ENCODE measurements around the gene MICALL2.

The MICALL2 gene

DNA sequence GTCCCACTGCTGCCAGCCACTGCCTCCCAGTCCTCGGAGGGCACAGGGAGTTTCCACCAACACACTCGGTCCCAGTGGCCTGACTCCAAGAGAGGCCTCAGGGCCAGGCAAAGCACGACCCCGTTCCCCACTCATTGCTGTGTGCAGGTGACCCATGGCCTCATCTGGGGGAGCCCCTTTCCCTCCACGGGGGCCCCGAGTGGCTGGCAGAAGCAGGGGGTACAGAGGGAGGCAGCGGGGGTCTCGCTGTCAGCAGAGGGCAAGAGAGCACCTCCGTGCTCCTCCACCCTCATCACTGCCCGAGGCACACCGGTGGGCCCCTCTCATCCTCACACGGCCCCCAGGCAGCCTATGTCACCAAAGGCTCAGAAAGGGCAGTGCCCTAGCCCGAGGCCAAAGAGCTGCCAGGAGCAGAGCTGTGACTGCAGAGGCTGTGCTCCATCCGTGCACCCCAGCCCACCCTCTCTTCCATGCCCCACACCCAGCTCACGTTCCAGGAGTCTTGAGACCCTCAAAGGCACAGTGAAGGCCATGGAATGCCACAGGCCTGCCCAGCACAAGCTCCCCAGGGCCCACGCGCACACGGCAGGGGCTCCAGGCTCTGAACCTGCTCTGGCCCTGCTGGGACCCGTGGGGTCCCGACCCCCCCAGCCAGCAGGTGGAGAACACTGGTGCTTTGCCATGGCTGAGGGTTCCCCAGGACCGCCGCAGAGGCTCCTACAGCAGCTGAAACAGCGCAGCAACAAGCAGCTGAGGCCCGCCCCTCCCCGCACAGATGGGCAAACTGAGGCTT lies 25.9 kb downstream of the MICALL2 start:
- DNase-seq (ENCODE audit: low read depth in 2 of 2) = no peak

DNA sequence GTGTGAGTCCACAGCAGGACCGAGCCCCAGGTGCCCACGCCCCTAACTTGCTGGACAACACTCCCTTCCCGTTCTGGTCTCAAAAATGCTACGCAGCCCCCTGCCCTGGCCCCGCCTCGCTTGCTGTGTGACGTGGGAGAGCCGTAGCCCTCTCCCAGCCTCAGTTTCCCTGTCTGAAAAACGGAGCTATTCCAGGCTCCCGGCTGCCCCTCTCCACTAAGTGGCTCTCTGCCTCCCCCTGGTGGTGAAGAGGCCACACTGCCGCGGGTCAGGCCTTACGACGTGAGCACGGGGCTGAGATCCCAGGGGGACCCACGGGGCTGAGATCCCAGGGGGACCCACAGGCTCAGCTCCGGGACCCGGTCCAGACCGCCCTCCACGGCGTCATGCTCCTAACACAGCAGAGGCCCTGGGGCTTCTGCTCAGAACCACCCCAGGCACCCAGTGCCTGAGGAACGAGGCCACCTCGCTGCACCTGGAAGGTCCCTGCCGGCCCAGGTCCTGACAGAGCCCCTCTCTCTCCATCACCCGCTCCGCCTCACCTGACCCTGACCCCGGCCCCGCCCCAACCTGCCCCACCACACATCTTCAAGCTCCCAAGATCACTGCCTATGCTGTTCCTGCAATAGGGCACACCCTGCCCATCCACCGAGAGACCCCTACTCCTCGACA lies 26.7 kb downstream of the MICALL2 start:
- DNase-seq (ENCODE audit: low read depth in 2 of 2) = peak; percentile 63 to 66

DNA sequence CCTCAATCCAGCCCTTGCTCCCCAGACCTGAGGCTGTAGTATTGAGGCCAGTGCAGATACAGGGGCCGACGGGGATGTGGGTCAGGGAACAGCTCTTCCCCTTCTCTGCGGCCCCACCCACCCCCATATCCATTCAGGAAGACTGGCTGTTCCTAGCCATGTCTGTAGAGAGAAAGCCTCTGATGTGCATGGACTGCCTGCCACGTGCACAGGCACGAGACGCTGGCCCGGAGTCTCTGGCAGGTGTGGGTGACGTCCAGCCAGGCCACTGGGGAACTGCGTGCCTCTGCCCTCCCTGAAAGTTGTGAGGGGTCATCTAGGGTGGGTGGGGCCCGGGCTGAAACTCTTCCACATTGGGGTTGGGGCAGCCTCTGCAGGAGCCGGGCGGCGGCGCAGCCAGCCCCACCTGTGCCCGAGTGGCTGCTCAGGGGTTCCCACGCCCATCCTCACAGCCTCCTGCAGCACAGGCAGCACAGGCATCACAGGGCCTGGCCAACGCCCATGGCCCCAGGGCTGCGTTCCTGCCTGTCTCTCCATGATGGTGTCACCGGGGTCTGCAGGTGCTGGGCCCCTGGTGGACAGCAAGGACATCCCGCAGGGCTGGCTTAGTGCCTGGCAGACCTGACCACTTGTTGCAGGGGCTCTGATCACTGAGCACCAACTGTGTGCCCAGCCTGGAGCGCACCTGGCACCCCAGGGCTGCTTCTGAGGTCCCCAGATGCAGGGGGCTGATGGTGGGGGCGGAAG lies 27.5 kb downstream of the MICALL2 start:
- DNase-seq (ENCODE audit: low read depth in 2 of 2) = no peak

DNA sequence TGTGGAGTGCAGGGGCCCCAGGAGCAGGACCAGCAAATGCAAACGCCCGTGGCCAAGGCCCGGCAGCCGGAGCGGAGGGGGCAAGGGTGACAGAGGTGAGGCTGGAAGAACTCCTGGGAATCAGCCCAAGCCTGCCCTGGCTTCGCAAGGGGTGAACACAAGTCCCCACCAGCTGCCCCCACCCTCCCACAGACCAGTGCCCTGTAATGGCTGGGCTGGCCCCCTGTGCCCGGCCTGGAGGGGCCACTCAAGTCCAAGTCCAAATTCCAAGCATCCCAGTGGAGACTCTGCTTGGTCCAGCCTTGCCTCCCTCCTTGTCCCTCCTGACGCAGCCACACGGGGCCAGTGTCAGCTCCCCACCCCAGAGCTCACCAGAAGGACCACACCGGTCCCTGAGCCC lies 28.0 kb downstream of the MICALL2 start:
- DNase-seq (ENCODE audit: low read depth in 2 of 2) = no peak

DNA sequence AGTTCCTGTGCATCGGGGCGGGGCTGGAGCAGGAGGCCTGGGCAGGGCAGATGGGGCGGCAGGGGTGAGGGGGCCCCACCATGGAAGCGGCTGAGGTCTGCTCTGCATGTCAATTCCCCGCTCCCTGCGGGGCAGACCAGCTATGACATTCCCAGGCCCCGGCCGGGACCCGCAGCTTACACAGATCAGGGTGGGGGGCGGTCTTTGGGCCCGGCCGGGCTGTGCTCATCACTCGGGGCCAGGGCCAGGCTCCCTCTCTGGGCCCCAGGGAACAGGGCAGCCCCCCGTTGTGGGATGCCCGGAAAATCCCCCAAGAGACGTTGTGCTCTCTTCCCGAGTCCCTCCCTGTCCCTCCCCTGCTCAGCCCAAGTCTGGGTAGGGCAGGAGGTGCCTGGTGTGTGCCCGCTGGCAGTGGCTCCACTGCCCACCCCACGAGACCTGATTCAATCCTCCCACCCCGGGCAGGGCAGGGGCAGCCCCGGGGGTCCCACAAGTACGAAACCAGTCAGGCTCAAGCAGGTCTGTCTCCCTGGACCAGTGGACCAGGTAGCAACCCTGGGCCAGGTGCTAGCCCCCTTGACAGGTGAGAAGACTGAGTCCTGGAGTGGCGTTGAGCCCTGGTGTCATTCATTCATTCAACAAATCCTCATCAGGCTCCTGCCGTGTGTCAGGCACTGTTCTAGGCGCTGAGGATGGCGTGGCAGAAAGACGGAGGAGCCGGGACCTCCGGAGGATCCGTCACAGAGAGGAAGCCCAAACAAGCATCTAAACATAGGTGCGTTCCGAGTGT lies 29.0 kb downstream of the MICALL2 start:
- DNase-seq (ENCODE audit: low read depth in 2 of 2) = no peak

DNA sequence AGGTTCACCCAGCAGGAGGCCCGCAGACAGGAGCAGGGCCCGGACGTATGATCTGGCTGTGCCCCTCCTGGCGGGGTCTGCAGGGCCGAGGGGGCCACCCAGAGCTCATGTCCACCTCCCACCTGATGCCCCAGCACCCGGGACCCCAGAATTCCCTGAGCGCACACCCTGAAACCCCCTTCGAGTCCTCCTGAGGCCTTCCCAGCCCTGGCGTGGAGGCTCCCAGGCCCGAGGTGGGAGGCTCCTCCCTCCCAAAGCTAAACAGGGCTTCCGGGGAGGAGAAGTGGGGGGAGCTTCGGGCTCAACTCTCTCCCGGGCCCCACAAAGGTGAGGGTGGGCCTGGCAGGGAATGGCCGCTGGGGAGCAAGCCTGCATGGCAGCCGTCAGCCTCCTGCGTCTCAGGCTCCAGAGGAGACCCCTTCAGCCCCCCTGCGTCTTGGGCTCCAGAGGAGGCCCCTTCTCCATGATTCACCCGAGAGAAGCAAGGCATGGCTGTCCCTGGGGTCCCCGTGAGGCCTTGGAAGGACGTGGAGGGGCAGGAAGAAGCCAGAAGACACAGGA lies 30.2 kb downstream of the MICALL2 start:
- DNase-seq (ENCODE audit: low read depth in 2 of 2) = no peak

DNA sequence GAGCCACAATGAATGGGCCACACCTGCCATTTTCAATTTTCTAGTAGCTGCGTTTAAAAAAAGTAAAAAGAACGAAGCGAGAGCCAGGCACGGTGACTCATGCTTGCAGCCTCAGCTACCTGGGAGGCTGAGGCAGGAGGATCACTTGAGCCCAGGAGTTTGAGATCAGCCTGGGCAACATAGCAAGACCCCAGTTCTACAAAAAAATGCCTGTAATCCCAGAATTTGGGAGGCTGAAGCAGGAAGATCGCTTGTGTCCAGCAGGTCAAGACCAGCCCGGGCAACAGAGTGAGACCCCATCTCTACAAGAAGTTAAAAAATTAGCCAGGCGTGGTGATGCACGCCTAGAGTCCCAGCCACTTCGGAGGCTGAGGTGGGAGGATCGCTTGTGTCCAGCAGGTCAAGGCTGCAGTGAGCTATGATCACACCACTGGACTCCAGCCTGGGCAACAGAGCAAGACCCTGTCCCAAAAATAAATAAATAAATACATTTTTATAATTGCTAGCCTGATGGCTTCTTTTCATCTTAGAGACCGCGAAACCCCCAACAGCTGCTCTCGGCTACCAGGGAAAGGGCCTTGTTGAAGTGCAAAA lies 32.1 kb downstream of the MICALL2 start:
- DNase-seq (ENCODE audit: low read depth in 2 of 2) = no peak

DNA sequence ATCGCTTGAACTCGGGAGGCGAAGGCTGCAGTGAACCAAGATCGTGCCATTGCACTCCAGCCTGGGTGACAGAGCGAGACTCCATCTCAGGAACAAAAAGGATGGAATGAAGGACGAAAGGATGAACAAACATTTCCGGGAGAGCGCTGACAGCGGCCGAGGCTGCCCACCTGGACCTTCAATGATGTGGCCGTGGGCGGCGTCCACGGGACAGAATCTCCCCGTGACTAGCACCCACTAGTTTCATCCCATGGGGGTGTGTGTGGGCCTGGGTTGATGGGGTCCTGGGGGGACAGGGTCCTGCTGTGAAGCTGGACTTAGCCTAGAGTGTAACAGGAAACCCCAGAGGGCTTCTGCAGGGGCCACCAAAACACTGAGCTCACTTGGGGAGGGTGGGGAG lies 32.8 kb downstream of the MICALL2 start:
- no peak for DNase-seq (ENCODE audit: low read depth in 2 of 2)

DNA sequence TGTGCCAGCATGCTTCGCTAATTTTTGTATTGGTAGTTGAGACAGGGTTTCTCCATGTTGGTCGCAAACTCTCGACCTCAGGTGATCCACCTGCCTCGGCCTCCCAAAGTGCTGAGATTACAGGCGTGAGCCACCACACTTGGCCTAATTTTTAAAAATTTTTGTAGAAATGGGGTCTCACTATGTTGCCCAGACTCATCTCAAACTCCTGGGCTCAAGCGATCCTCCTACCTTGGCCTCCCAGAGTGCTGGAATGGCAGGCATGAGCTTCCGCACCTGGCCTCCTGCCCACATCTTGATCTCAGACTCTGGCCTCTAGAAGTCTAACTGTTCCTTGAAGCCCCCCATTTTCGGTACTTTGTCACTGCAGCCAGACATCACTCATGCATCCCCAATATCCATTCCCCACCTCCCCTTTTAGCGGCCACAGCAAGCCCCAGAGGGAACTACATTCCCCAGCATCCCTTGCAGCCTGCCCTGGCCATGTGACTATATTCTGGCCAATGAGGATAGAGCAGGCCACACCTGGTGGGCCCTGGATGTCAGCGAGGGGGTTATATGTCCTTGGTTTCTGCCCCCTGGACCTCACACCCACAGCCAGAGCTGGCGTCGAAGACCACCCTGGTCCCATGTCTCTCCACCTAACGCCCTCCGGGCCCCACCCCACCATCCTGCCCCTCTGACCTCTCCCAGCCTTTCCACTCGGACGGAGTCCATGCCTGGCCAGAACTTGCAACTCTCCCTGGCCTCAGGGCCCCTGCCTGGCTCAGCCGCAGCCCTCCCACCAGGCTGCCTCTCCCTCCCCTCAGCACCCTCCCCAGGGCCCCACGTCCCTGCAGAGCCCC lies 33.8 kb downstream of the MICALL2 start:
- no peak for DNase-seq (ENCODE audit: low read depth in 2 of 2)

DNA sequence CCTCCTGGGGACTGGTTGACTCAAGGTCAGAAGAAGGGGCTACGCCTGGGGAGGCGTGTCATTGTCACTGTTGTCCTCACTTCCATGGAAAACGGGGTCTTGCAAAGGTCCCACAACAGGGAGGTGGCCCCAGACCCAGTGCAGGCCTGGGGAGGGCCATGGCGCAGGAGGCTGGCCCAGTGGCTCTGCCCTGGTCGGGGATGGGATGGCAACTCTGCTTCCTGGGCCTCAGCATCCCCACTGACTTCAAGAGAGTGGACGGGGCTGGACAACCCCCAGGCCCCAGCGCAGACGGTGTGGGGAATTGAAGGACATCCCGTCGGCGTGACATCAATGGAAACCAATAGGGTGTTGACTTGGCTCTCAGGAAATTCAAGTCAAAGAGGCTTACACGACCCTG lies 35.2 kb downstream of the MICALL2 start:
- no peak for DNase-seq (ENCODE audit: low read depth in 2 of 2)

DNA sequence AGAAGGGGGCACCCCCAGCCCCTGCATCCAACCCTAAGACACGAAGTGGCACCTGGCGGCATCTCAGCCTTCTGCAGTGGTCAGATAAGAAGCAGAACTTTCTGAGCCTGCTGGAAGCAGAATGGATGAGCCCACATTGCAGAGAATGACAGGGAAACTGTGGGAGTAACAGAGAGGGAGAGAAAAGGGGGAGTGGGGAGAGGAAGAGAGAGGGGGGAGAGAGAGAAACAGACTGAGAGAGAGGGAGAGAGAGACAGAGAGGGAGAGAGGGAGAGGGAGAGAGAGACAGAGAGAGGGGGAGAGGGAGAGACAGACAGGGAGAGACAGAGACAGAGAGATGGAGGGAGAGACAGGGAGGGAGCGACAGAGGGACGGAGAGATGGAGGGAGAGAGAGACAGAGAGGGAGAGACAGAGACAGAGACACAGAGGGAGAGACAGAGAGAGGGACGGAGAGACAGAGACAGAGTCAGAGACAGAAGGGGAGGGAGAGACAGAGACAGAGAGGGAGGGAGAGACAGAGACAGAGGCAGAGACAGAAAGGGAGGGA lies 35.9 kb downstream of the MICALL2 start:
- DNase-seq (ENCODE audit: low read depth in 2 of 2) = no peak

DNA sequence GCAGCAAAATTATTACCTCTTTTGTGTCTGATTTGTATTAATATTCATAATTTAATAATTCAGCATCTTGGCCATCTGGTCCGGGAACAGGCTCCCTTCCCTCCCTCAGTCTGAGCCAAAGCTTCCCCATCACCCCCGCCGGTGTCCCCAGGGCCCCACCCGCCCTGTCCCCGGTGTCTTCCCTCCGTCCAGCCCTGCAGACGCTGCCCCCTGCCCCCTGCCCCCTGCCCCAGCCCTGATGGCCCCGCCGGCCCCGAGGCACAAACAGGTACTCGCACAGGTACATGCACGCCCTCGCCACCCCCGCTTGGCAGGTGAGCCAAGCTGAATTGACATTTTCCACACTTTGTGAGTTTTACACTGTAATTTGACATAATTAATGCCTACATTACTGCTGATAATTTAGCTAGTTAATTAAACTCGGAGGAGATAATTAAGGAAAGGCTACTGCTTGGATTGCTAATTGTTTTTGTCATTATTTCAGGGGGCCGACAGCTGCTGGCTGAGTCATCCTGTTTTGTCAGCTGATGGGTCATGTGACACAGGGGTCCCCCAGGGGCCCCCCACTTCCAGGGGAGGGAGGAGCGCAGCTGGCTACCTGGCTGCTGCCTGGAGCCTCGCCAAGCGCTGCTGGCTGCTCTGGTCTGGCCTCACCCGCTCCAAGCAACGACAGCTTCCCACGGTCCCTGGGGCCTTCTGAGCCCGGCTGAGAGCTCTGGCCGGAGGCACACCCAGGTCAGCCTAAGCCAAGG lies 36.6 kb downstream of the MICALL2 start:
- DNase-seq (ENCODE audit: low read depth in 2 of 2) = no peak

DNA sequence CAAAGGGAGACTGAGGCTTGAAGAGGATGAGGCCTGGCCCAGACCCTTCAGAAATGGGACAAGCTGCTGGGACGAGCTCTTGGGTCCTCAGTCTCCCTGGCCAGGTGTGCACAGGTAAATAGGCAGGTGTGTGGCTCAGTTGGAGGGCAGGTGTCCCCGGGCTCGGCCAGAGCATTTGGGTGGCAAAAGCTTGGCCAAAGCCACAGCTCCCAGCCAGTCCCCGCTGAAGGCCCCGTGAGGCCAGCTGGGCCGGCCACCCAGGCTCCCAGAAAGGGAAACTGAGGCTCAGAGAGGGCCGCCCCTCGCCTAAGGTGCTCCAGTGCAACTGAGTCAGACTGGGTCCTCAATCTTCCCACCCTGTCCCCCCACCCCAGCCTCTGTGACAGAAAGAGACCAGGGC lies 37.3 kb downstream of the MICALL2 start:
- no peak for DNase-seq (ENCODE audit: low read depth in 2 of 2)

DNA sequence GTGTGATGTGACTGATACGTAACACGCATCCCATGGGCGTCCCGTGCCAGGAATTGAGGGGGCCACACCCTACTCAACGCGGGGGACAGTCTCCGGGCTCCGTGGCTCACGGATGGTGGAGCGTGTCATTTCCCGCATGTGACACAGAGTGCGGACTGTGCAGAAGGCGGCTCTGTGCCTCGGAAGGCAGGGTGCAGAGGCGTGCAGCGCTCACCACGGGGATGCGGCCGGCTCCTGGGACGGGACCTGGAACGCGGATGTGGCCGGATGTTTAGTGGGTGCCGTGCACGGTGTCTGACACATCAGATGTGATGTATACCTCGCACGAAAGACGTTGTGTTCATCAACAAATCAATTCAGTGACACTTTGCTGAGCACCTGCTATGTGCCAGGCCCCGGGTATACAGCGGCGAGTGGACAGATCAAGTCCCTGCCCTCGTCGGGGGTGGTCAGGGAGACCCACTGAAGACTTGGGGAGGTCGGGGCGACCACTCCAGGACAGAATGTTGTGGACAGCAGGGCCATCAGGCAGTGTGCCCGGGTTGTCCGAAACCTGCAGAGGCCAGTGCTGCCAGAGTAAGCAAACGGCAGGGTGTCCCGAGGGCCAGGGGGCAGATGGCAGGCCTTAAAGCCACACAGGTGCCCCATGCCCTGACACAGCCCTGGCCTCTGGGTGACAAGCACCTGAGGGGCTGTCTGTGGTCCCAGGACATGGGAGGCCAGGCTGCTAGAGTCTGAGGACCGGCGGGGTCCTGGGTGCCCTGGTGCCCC lies 38.1 kb downstream of the MICALL2 start:
- DNase-seq (ENCODE audit: low read depth in 2 of 2) = no peak

DNA sequence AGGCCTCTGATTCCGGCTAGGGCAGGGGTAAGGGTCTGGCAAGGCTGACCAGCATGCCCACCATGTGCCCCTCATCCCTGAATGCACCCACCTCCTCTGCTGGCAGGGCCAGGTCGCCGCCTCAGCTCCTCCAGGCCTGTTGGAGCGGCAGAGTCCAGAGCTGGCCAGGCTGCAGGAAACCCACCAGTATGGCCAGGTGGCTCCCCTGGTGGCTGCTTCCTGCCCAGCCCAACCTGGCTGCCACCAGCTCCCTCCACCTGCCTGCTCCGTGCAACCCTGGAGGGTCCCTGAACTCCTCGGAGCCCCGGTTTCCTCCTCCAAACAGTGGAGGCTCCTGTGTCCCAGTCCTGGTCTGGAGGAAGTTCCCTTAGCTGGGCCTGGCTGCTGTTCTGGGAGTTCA lies 39.6 kb downstream of the MICALL2 start:
- no peak for DNase-seq (ENCODE audit: low read depth in 2 of 2)

DNA sequence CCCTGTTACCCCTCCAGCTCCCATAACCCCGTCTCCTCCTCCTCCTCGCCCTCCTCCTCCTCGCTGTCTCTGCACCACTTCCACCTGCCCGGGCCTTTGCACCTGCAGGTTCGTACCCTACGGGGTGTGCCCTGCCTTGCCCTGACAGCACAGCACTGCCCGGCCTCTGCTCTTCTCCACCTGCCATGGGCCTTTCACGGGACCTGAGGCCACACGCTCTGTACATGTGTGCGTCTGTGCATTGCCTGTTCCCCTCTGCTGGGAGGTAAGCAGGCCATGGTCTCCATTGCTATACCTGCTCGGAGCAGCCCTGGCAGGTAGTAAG lies 40.0 kb downstream of the MICALL2 start:
- no peak for DNase-seq (ENCODE audit: low read depth in 2 of 2)

DNA sequence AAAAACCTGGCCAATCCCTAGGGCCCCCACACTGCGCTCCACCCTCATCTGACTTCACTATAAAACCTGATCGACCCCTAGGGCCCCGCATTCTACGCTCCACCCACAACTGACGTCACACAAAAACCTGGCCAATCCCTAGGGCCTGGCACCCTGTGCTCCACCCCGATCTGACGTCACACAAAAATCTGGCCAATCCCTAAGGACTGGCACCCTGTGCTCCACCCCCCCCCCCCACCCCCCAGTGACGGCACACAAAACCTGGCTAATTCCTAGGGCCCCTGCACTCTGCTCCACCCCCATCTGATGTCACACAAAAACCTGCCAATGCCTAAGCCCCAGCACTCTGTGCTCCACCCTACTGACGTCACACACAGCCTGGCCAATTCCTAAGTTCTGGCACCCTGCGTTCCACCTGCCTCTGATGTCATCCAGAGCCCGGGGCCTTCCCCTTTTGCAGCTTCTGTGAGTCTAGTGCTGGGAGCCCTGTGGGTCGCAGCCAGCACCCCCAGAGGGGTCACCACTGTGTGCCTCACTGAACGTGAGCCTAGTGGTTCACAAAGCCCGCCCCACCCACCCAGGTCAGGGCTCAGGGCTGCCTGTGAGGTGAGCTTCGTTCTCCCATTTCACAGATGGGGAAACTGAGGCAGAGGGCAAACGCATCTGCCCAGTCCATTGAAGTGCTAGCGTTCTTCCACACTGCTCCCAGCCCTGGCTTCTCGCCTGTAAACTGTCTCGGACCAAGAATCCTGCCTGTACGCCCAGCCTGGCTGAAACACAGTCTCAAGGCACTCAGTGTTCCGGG lies 40.6 kb downstream of the MICALL2 start:
- DNase-seq (ENCODE audit: low read depth in 2 of 2) = no peak
